ENCODE results near the gene LY6G6F. TPM values are rescaled to one million over a fixed set of nuclear protein-coding genes. Genes with fewer than 3 reads are reported as not detected.

The LY6G6F gene
- total and polyA plus RNA-seq, 2 of the 13 experiments (the other 11 are each of a cell fraction or from before 2014, with no cell fraction given): not detected

DNA sequence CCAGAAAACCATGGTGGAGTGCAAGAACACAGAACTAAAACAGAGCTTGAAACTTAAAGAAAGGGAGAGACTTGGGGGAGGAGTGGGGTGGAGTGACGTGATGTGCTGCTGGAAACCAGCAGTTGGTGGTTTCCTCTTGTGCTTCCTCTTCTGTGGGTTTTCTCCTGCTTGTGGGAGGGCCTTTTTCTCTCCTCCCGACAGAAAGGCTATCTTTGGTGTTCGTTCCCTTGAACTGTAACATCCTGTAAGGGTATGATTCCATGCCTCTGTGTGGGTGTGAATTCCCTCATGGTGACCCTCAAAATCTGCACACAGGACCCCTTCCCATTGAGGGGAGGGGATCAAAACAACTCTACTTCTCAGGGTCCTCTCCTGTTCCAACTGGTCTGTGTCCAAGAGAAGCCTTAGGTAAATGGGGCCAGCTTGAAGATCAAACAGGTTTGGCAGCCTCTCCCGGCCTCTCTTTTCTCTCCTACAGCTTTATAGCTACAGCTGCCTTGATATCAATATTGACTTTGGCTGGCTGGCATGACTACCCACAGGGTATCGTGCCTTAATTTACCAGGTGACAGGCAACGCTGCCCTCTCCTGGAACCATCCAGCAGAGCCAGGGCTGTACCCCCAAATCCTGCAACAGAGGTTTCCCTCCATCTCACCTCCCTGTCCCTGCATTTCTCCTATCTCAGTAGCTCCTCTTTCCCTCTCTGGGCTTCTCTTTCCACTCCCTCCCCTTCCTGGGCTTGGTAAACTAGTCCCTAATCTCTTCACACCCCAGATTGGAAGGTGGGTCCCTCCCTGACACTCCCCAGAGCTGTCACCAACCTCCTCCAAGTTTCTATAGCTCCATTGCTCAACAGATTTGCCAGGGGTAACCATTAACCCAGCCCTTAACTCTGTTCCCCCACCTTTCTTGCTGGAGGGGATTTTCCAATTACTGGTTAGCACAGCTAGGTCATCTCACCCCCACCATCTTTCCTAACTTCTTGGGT lies 31.6 kb downstream of the LY6G6F start (continued):
- peak; percentile 46; the same call in 1 of the 2 replicates for TF ChIP-seq ZNF589 (CRISPR knock-in tag; conservative IDR thresholded peaks at IDR 0.05)
- no peak for TF ChIP-seq ZNF124 (CRISPR knock-in tag; IDR thresholded peaks at IDR 0.05)
- TF ChIP-seq ZNF646 (CRISPR knock-in tag; IDR thresholded peaks at IDR 0.05): peak; percentile 73; the same call in 1 of the 2 replicates
- TF ChIP-seq ZNF230 (CRISPR knock-in tag; IDR thresholded peaks at IDR 0.05): 0 out of 2 replicates have a peak, but pooled peaks have one; percentile 22
- no peak for TF ChIP-seq ZNF432 (CRISPR knock-in tag; IDR thresholded peaks at IDR 0.05; ENCODE audit: borderline replicate concordance)
- no peak for TF ChIP-seq PHB2 (IDR thresholded peaks at IDR 0.05; ENCODE audit: partially characterized antibody)
- TF ChIP-seq, protein P1, sequence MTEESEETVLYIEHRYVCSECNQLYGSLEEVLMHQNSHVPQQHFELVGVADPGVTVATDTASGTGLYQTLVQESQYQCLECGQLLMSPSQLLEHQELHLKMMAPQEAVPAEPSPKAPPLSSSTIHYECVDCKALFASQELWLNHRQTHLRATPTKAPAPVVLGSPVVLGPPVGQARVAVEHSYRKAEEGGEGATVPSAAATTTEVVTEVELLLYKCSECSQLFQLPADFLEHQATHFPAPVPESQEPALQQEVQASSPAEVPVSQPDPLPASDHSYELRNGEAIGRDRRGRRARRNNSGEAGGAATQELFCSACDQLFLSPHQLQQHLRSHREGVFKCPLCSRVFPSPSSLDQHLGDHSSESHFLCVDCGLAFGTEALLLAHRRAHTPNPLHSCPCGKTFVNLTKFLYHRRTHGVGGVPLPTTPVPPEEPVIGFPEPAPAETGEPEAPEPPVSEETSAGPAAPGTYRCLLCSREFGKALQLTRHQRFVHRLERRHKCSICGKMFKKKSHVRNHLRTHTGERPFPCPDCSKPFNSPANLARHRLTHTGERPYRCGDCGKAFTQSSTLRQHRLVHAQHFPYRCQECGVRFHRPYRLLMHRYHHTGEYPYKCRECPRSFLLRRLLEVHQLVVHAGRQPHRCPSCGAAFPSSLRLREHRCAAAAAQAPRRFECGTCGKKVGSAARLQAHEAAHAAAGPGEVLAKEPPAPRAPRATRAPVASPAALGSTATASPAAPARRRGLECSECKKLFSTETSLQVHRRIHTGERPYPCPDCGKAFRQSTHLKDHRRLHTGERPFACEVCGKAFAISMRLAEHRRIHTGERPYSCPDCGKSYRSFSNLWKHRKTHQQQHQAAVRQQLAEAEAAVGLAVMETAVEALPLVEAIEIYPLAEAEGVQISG (CRISPR knock-in tag; IDR thresholded peaks at IDR 0.05): peak; percentile 62; the same call in 1 of the 2 replicates
- no peak for TF ChIP-seq XBP1 (CRISPR knock-in tag; IDR thresholded peaks at IDR 0.05)
- TF ChIP-seq POGZ (CRISPR knock-in tag; IDR thresholded peaks at IDR 0.05): peak; percentile 38; the same call in 1 of the 2 replicates
- TF ChIP-seq XRCC5 (optimal IDR thresholded peaks at IDR 0.05; ENCODE audit: low read length): peak; percentile 13
- TF ChIP-seq KLF15 (CRISPR knock-in tag; IDR thresholded peaks at IDR 0.05; ENCODE audit: borderline replicate concordance): no peak
- TF ChIP-seq ZNF44 (CRISPR knock-in tag; IDR thresholded peaks at IDR 0.05): no peak
- peak; percentile 56; the same call in 1 of the 2 replicates for TF ChIP-seq HOXA9 (CRISPR knock-in tag; IDR thresholded peaks at IDR 0.05; ENCODE audit: borderline replicate concordance)
- TF ChIP-seq CREB1 (IDR thresholded peaks at IDR 0.05): peak; percentile 28; the same call in 1 of the 2 replicates
- no peak; the same call in 1 of the 2 replicates for TF ChIP-seq CREB1 (CRISPR knock-in tag; IDR thresholded peaks at IDR 0.05)
